ENCODE data around the gene STK24. TPM values are rescaled to one million over a fixed set of nuclear protein-coding genes. Genes with fewer than 3 reads are reported as not detected.

STK24 gene
- polyA plus RNA-seq, 3 donors = 14.2 to 59.8 (median 28.9) TPM

GRCh38 chr13:98580420-98580819 lies 3.5 kb upstream of the STK24 start:
- peaks cover 8% of the 10 kb centered on the region for H4K20me1 ChIP-seq (ENCODE audit: insufficient read depth, low read length)
- WGBS (ENCODE audit: insufficient coverage) = 100% methylated on average over 1 of the region's 2 CpGs
- H3K27ac Mint-ChIP-seq = no peak overlapping the region
- no peak overlapping the region for H3K4me2 ChIP-seq (replicated peaks; ENCODE audit: extremely low read depth, low read length, poor library complexity, severe bottlenecking)
- H3K4me3 ChIP-seq (replicated peaks in 1 of 3; ENCODE audit: low read depth in 2 of 3, low read length in 3 of 3) = no peak overlapping the region
- H3K9ac ChIP-seq (ENCODE audit: insufficient read depth, low read length, poor library complexity, severe bottlenecking) = no peak overlapping the region
- no peaks in the 10 kb centered on the region for H3K27me3 ChIP-seq (ENCODE audit: control insufficient read depth in 2 of 2, insufficient read depth in 2 of 2, low read length in 2 of 2)
- peaks cover 29 to 34% of the 10 kb centered on the region in 2 donors for H3K4me1 ChIP-seq (ENCODE audit: control insufficient read depth in 1 of 2, insufficient read depth in 2 of 2, low read length in 2 of 2)
- DNase-seq = no peak
- H2AFZ ChIP-seq (ENCODE audit: insufficient read depth, low read depth, low read length, poor library complexity, severe bottlenecking) = no peak overlapping the region
- no peak overlapping the region for H3K4me3 Mint-ChIP-seq
- H3K36me3 ChIP-seq (replicated peaks in 1 of 2; ENCODE audit: control insufficient read depth in 1 of 2, insufficient read depth in 2 of 2, low read length in 2 of 2) = no peaks in the 10 kb centered on the region
- peaks cover 22% of the 10 kb centered on the region for H3K79me2 ChIP-seq (ENCODE audit: insufficient read depth, low read length)
- H3K36me3 Mint-ChIP-seq = peaks cover 3 to 6% of the 10 kb centered on the region in 2 donors
- no peaks in the 10 kb centered on the region for H3K27me3 Mint-ChIP-seq (ENCODE audit: low read depth in 3 of 3)
- H3K4me1 Mint-ChIP-seq = peaks cover 34% of the 10 kb centered on the region
- TF ChIP-seq, protein P1, sequence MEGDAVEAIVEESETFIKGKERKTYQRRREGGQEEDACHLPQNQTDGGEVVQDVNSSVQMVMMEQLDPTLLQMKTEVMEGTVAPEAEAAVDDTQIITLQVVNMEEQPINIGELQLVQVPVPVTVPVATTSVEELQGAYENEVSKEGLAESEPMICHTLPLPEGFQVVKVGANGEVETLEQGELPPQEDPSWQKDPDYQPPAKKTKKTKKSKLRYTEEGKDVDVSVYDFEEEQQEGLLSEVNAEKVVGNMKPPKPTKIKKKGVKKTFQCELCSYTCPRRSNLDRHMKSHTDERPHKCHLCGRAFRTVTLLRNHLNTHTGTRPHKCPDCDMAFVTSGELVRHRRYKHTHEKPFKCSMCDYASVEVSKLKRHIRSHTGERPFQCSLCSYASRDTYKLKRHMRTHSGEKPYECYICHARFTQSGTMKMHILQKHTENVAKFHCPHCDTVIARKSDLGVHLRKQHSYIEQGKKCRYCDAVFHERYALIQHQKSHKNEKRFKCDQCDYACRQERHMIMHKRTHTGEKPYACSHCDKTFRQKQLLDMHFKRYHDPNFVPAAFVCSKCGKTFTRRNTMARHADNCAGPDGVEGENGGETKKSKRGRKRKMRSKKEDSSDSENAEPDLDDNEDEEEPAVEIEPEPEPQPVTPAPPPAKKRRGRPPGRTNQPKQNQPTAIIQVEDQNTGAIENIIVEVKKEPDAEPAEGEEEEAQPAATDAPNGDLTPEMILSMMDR (IDR thresholded peaks at IDR 0.05) = no peak
- intact Hi-C loops (cut with micrococcal nuclease) = no loop called here
- no peaks in the 10 kb centered on the region for H3K9me3 ChIP-seq (replicated peaks in 1 of 2; ENCODE audit: control insufficient read depth in 1 of 2, insufficient read depth in 1 of 2, low read length in 2 of 2)
- H3K9me3 Mint-ChIP-seq = peaks cover 0 to 3% (median 0%) of the 10 kb centered on the region in 7 donors
- H3K27ac ChIP-seq (ENCODE audit: low read depth in 1 of 2, low read length in 2 of 2) = no peak overlapping the region

DNA sequence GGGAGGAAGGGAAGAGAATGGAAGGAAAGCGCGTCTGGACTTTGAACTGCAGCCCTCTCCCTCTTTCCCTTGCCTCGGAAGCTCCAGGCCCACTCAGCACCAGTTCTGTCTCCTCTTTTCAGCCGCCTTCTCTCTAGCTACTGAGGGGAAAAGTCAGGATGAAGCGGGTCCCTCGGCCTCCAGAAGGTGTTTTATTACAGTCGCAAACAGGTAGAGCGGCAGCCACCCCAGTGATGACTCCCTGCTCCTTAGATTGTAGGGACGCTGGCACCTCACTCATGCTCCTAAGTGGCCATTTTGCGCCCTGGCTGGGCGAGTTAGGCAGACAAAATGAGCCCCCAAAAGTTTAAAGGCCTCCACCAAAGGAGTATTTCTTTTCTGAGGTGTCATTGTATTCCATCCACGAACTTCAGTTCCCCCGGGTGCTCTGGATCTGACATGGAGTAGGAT lies 954 bp upstream of the STK24 start:
- Histone ChIP-seq H2AFZ (ENCODE audit: insufficient read depth, low read depth, low read length, poor library complexity, severe bottlenecking) (peak overlapping the region; percentile 75), H3K4me2 (replicated peaks; ENCODE audit: extremely low read depth, low read length, poor library complexity, severe bottlenecking) (peak overlapping the region; percentile 85), H3K27me3 (ENCODE audit: control insufficient read depth in 2 of 2, insufficient read depth in 2 of 2, low read length in 2 of 2) (no peaks in the 10 kb centered on the region), H3K79me2 (ENCODE audit: insufficient read depth, low read length) (peaks cover 47% of the 10 kb centered on the region), H3K27ac (ENCODE audit: low read depth in 1 of 2, low read length in 2 of 2) (peak overlapping the region; percentile 97), H3K9me3 (replicated peaks in 1 of 2; ENCODE audit: control insufficient read depth in 1 of 2, insufficient read depth in 1 of 2, low read length in 2 of 2) (no peaks in the 10 kb centered on the region), H3K36me3 (replicated peaks in 1 of 2; ENCODE audit: control insufficient read depth in 1 of 2, insufficient read depth in 2 of 2, low read length in 2 of 2) (no peaks in the 10 kb centered on the region), H3K4me3 (replicated peaks in 1 of 3; ENCODE audit: low read depth in 2 of 3, low read length in 3 of 3) (peak overlapping the region; percentile 46 to 83 (median 68)), H3K9ac (ENCODE audit: insufficient read depth, low read length, poor library complexity, severe bottlenecking) (peak overlapping the region; percentile 94), H3K4me1 (ENCODE audit: control insufficient read depth in 1 of 2, insufficient read depth in 2 of 2, low read length in 2 of 2) (peaks cover 36 to 50% of the 10 kb centered on the region in 2 donors), H4K20me1 (ENCODE audit: insufficient read depth, low read length) (peaks cover 34% of the 10 kb centered on the region)
- peaks cover 53% of the 10 kb centered on the region for H3K4me1 Mint-ChIP-seq
- peaks cover 0 to 1% (median 0%) of the 10 kb centered on the region in 3 donors for H3K27me3 Mint-ChIP-seq (ENCODE audit: low read depth in 3 of 3)
- peak overlapping the region; percentile 97 to 99 (median 98) for H3K27ac Mint-ChIP-seq
- intact Hi-C loops (cut with micrococcal nuclease) = loop anchor here in 1 of 2 donors (1.0 to 10.0 kb wide), 4 partner anchors 9 to 647 kb away; no protein-coding TSS in a partner anchor
- no peak for DNase-seq
- WGBS (ENCODE audit: insufficient coverage) = 73% methylated on average over 9 of the region's 13 CpGs
- H3K9me3 Mint-ChIP-seq = no peaks in the 10 kb centered on the region
- peaks cover 6 to 7% of the 10 kb centered on the region in 2 donors for H3K36me3 Mint-ChIP-seq
- TF ChIP-seq, protein P1 (IDR thresholded peaks at IDR 0.05) = no peak
- H3K4me3 Mint-ChIP-seq = peak overlapping the region; percentile 90 to 97
